Duodenal mucosa (tissue), 2 donors: ENCODE data around the gene PDK2.

ENCODE experiments used
- H3K27ac ChIP-seq: one replicate; pipeline ENCODE4 v1.7.0; 2013; ENCODE audit warnings: low read depth, low read length
- H3K27me3 ChIP-seq, 2 donors: one replicate each; pipeline ENCODE4 v1.7.0; 2013; ENCODE audit warnings: low read length in 2 of 2, control low read depth in 1 of 2; ENCODE audit not compliant: insufficient read depth in 2 of 2, control insufficient read depth in 1 of 2
- H3K36me3 ChIP-seq, 2 donors: one replicate each; pipeline ENCODE4 v1.7.0; 2013; ENCODE audit warnings: low read length in 2 of 2, control low read depth in 1 of 2; ENCODE audit not compliant: insufficient read depth in 2 of 2, control insufficient read depth in 1 of 2
- H3K4me1 ChIP-seq, 2 donors: one replicate each; pipeline ENCODE4 v1.7.0; 2013; ENCODE audit warnings: low read length in 2 of 2, control low read depth in 1 of 2; ENCODE audit not compliant: insufficient read depth in 2 of 2, control insufficient read depth in 1 of 2
- H3K4me3 ChIP-seq, 2 donors: one replicate each; pipeline ENCODE4 v1.7.0; 2013; ENCODE audit warnings: low read length in 2 of 2, low read depth in 1 of 2
- H3K9ac ChIP-seq, 2 donors: one replicate each; pipeline ENCODE4 v1.7.0; 2013; ENCODE audit warnings: low read length in 2 of 2, low read depth in 1 of 2
- H3K9me3 ChIP-seq, 2 donors: one replicate each; pipeline ENCODE4 v1.7.0; 2013; ENCODE audit warnings: low read length in 2 of 2, control low read depth in 1 of 2; ENCODE audit not compliant: control insufficient read depth in 1 of 2

Gene PDK2

GRCh38 chr17:50094753-50095619, at the start of gene PDK2:
Gene PDK2, plus strand, starts transcription at chr17:50095351. Its CDS starts 85 bp downstream, at chr17:50095436.
- Histone ChIP-seq H3K9me3 (no peaks in the 10 kb centered on the region), H3K4me3 (peak within 1 kb of the TSS; percentile 95 to 96), H3K9ac (peak within 1 kb of the TSS; percentile 91 to 98), H3K36me3 (peaks cover 14 to 24% of the 10 kb centered on the region in 2 donors), H3K4me1 (peaks cover 44 to 48% of the 10 kb centered on the region in 2 donors), H3K27ac (peak within 1 kb of the TSS; percentile 76), H3K27me3 (no peaks in the 10 kb centered on the region)

GRCh38 chr17:50046179-50046578, 49.0 kb upstream of the PDK2 start:
- H3K4me1 ChIP-seq, result peaks cover 3 to 15% of the 10 kb centered on the region in 2 donors
- no peak overlapping the region for H3K27ac ChIP-seq
- H3K4me3 ChIP-seq, result no peak overlapping the region
- H3K36me3 ChIP-seq, result no peaks in the 10 kb centered on the region
- no peaks in the 10 kb centered on the region for H3K9me3 ChIP-seq
- H3K27me3 ChIP-seq, result no peaks in the 10 kb centered on the region
- no peak overlapping the region for H3K9ac ChIP-seq

GRCh38 chr17:50046667-50047066, 48.5 kb upstream of the PDK2 start:
- H3K4me1 ChIP-seq, result peaks cover 6 to 19% of the 10 kb centered on the region in 2 donors

GRCh38 chr17:50047083-50047482, 48.1 kb upstream of the PDK2 start:
- no peak overlapping the region for H3K9ac ChIP-seq
- peaks cover 6 to 20% of the 10 kb centered on the region in 2 donors for H3K4me1 ChIP-seq
- no peaks in the 10 kb centered on the region for H3K27me3 ChIP-seq
- no peaks in the 10 kb centered on the region for H3K36me3 ChIP-seq
- no peaks in the 10 kb centered on the region for H3K9me3 ChIP-seq
- no peak overlapping the region for H3K4me3 ChIP-seq
- no peak overlapping the region for H3K27ac ChIP-seq

More at GRCh38 chr17:50046667-50047066, 48.5 kb upstream of the PDK2 start:
- H3K27ac ChIP-seq, result no peak overlapping the region
- no peaks in the 10 kb centered on the region for H3K27me3 ChIP-seq
- no peaks in the 10 kb centered on the region for H3K36me3 ChIP-seq
- H3K9ac ChIP-seq, result no peak overlapping the region
- no peaks in the 10 kb centered on the region for H3K9me3 ChIP-seq
- H3K4me3 ChIP-seq, result no peak overlapping the region

DNA sequence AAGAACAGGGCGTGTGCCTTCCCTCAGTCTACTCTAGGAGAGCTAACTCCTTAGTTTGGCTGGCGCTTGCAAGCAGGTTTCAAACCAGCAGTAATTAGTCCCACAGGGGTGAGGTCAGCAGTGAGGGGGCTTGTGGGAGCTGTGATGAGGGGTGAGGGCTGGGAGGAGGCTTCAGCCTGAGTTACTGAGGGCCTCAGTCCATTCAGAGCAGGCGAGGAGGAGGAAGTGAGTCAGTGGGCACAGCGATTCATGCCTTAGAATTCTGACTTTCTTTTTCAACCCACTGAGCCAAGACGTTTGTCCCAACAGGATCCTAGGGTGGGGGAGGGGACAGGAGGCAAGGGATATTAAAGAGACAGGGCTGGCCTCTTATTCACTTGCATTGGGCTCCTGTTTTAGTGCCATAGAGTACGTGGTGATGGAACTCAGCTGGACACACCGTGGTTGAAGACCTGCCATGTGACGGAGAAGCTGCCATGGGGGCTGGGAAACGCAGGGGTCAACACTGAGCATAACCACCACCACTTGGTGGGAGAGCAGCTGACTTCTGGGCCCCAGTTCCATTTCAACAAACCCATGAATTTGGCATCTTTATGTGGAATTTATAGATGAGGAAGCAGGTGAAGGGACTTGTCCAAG, 47.5 kb upstream of the PDK2 start:
- H3K27ac ChIP-seq, result no peak overlapping the region
- H3K36me3 ChIP-seq, result no peaks in the 10 kb centered on the region
- H3K9me3 ChIP-seq, result no peaks in the 10 kb centered on the region
- no peak overlapping the region for H3K9ac ChIP-seq
- H3K4me1 ChIP-seq, result peaks cover 6 to 20% of the 10 kb centered on the region in 2 donors
- H3K27me3 ChIP-seq, result no peaks in the 10 kb centered on the region
- no peak overlapping the region for H3K4me3 ChIP-seq

GRCh38 chr17:50048146-50048720, 46.9 kb upstream of the PDK2 start:
- no peak overlapping the region for H3K27ac ChIP-seq
- H3K27me3 ChIP-seq, result no peaks in the 10 kb centered on the region
- H3K4me1 ChIP-seq, result peaks cover 9 to 20% of the 10 kb centered on the region in 2 donors

DNA sequence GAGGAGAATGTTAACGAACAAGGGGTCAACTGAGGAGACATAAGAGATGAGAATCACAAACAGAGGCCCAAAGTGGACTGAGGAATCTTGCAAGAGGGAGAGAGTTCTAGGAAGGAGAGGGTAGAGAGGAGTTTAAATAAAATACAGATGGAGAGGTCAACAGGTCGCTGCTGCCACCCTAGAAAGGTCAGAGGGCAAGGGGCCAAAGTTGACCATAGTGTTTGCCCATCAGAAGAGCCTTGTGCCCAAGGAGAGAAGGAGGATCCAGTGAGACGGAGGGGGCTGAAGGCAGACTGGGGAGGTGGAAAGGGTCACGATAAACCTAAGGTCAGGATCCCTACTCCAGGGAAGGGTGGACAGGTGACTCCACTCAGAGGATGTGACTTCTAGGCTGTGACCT, 46.2 kb upstream of the PDK2 start:
- no peaks in the 10 kb centered on the region for H3K36me3 ChIP-seq
- no peak overlapping the region for H3K27ac ChIP-seq
- no peak overlapping the region for H3K9ac ChIP-seq
- H3K4me3 ChIP-seq, result no peak overlapping the region
- H3K27me3 ChIP-seq, result no peaks in the 10 kb centered on the region
- peaks cover 15 to 20% of the 10 kb centered on the region in 2 donors for H3K4me1 ChIP-seq
- H3K9me3 ChIP-seq, result no peaks in the 10 kb centered on the region

More at GRCh38 chr17:50048146-50048720, 46.9 kb upstream of the PDK2 start:
- Histone ChIP-seq H3K9ac (no peak overlapping the region), H3K4me3 (no peak overlapping the region), H3K9me3 (no peaks in the 10 kb centered on the region), H3K36me3 (no peaks in the 10 kb centered on the region)

- no peaks in the 10 kb centered on the region for H3K9me3 ChIP-seq
- H3K36me3 ChIP-seq, result no peaks in the 10 kb centered on the region
- peaks cover 15 to 20% of the 10 kb centered on the region in 2 donors for H3K4me1 ChIP-seq
- H3K27me3 ChIP-seq, result no peaks in the 10 kb centered on the region
- H3K9ac ChIP-seq, result no peak overlapping the region
- no peak overlapping the region for H3K4me3 ChIP-seq
- H3K27ac ChIP-seq, result no peak overlapping the region
Observed at GRCh38 chr17:50049636-50050035, 45.5 kb upstream of the PDK2 start.

DNA sequence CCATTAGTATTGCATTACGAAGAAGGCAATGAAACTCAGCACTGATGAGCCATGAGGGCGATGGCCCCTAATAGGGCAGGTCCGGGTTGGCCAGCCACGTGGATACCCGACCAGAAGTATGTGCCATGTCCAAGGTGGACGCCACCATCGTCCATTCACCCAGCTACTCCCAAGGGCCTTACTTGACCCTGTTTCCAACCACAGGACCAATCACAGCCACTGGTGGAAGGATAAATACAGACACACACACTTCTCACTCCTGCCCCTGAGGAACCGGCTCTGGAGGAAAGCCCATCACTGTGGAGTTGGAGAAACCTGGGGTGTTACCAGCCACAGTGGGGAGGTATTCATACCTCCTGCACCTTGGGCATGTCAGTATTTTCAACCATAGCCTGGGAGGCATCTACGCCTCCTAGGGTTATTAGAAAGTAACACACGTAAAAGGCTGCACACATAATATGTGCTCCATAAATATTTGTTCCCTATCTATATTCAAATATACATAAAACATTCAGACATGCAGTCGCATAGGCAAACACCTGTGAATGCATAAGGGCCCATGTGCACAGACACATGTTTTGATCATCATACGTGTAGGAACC, 44.6 kb upstream of the PDK2 start:
- no peaks in the 10 kb centered on the region for H3K36me3 ChIP-seq
- no peak overlapping the region for H3K9ac ChIP-seq
- H3K4me1 ChIP-seq, result peaks cover 15 to 21% of the 10 kb centered on the region in 2 donors
- no peaks in the 10 kb centered on the region for H3K9me3 ChIP-seq
- no peak overlapping the region for H3K4me3 ChIP-seq
- H3K27me3 ChIP-seq, result no peaks in the 10 kb centered on the region
- no peak overlapping the region for H3K27ac ChIP-seq
